SJSA1 (cell line): Measurements from ENCODE around the gene BBOF1. TPM values are rescaled to one million over a fixed set of nuclear protein-coding genes. Genes with fewer than 3 reads are reported as not detected.
"Not testable (repeated sequence)": the region's sequence is repeated elsewhere in the genome, so short reads cannot be mapped to it uniquely, and the experiment has no call there.

Source experiments
- DNase-seq, 2 experiments: peaks; one replicate each; pipeline ENCODE4 v3.0.0-alpha.2; 2015 to 2020; ENCODE audit warnings: low spot score in 2 of 2, low read depth in 1 of 2
- H3K27ac ChIP-seq: fragments of 250-450 bp; sonication (Bioruptor Pico); 2 replicates; pipeline ENCODE4 v1.5.1; 2020; ENCODE audit warnings: mild to moderate bottlenecking, moderate library complexity
- H3K27me3 ChIP-seq: fragments of 250-450 bp; sonication (Bioruptor Pico); replicated peaks from 2 replicates; pipeline ENCODE4 v1.5.1; 2020; ENCODE audit warnings: mild to moderate bottlenecking, moderate library complexity
- H3K36me3 ChIP-seq: fragments of 250-450 bp; sonication (Bioruptor Pico); 2 replicates; pipeline ENCODE4 v1.5.1; 2020; ENCODE audit warnings: mild to moderate bottlenecking
- H3K4me1 ChIP-seq: fragments of 250-450 bp; sonication (Bioruptor Pico); replicated peaks from 2 replicates; pipeline ENCODE4 v1.6.1; 2021; ENCODE audit warnings: mild to moderate bottlenecking
- H3K4me3 ChIP-seq: fragments of 250-450 bp; sonication (Bioruptor Pico); 2 replicates; pipeline ENCODE4 v1.5.1; 2020; ENCODE audit warnings: mild to moderate bottlenecking
- H3K9me3 ChIP-seq: fragments of 250-450 bp; sonication (Bioruptor Pico); replicated peaks from 2 replicates; pipeline ENCODE4 v1.5.1; 2020; ENCODE audit warnings: mild to moderate bottlenecking
- total RNA-seq: library from RNA; depleted of rRNA; stranded (reverse); fragments of >200 nt; shearing (Covaris generic); gene quantifications from 2 replicates; pipeline ENCODE4 v1.2.3, GENCODE V29; 2014; rRNA removed

The BBOF1 gene
- 1.1 and 10.2 TPM in 2 replicates for total RNA-seq

- peak; percentile 78 to 85 for DNase-seq
- Histone ChIP-seq H3K9me3 (no peaks in the 10 kb centered on the region), H3K36me3 (peaks cover 4% of the 10 kb centered on the region; the same call in 1 of the 2 replicates), H3K27ac (peak within 1 kb of the TSS; percentile 87), H3K4me1 (peaks cover 10% of the 10 kb centered on the region), H3K4me3 (peak within 1 kb of the TSS; percentile 82), H3K27me3 (no peaks in the 10 kb centered on the region)
Observed at GRCh38 chr14:74018586-74019407, at the start of gene BBOF1, which contains the start of gene ENTPD5. BBOF1 (plus strand) TSS chr14:74019349; CDS start chr14:74019479, 130 bp downstream. ENTPD5 (minus strand) TSS chr14:74019288; CDS start chr14:73988102, 31,186 bp downstream.

GRCh38 chr14:73973497-73973896 lies 45.7 kb upstream of the BBOF1 start:
- DNase-seq, result no peak
- H3K27ac ChIP-seq, result no peak overlapping the region
- no peaks in the 10 kb centered on the region for H3K36me3 ChIP-seq

GRCh38 chr14:73976125-73976524 lies 43.0 kb upstream of the BBOF1 start:
- H3K4me1 ChIP-seq, result peaks cover 8% of the 10 kb centered on the region
- DNase-seq, result no peak
- no peaks in the 10 kb centered on the region for H3K36me3 ChIP-seq
- no peak overlapping the region for H3K27ac ChIP-seq
- no peaks in the 10 kb centered on the region for H3K9me3 ChIP-seq
- H3K4me3 ChIP-seq, result no peak overlapping the region
- no peaks in the 10 kb centered on the region for H3K27me3 ChIP-seq

More at GRCh38 chr14:73973497-73973896, 45.7 kb upstream of the BBOF1 start:
- Histone ChIP-seq H3K9me3 (no peaks in the 10 kb centered on the region), H3K27me3 (no peaks in the 10 kb centered on the region), H3K4me3 (no peak overlapping the region), H3K4me1 (peaks cover 8% of the 10 kb centered on the region)

- Histone ChIP-seq H3K27me3 (no peaks in the 10 kb centered on the region), H3K36me3 (no peaks in the 10 kb centered on the region), H3K4me3 (no peak overlapping the region), H3K4me1 (peaks cover 8% of the 10 kb centered on the region), H3K9me3 (no peaks in the 10 kb centered on the region), H3K27ac (no peak overlapping the region)
- DNase-seq, result peak in 1 of 2 experiments; percentile 3
Observed at GRCh38 chr14:73977896-73978295, 41.3 kb upstream of the BBOF1 start.

GRCh38 chr14:73988065-73988464 lies 31.1 kb upstream of the BBOF1 start:
- Histone ChIP-seq H3K9me3 (no peaks in the 10 kb centered on the region), H3K36me3 (no peaks in the 10 kb centered on the region), H3K27me3 (no peaks in the 10 kb centered on the region), H3K4me3 (no peak overlapping the region), H3K4me1 (no peaks in the 10 kb centered on the region), H3K27ac (no peak overlapping the region)
- no peak for DNase-seq

- not testable (repeated sequence) for H3K4me1 ChIP-seq, H3K4me3 ChIP-seq, H3K27me3 ChIP-seq, H3K9me3 ChIP-seq, H3K36me3 ChIP-seq, H3K27ac ChIP-seq, DNase-seq
Observed at GRCh38 chr14:73988656-73989055, 30.5 kb upstream of the BBOF1 start.

GRCh38 chr14:73991092-73991491 lies 28.1 kb upstream of the BBOF1 start:
- Histone ChIP-seq H3K27me3 (no peaks in the 10 kb centered on the region), H3K27ac (no peak overlapping the region), H3K9me3 (no peaks in the 10 kb centered on the region), H3K4me3 (no peak overlapping the region), H3K4me1 (no peaks in the 10 kb centered on the region), H3K36me3 (no peaks in the 10 kb centered on the region)
- DNase-seq, result no peak

- DNase-seq, H3K36me3 ChIP-seq, H3K27ac ChIP-seq, H3K9me3 ChIP-seq, H3K4me3 ChIP-seq, H3K27me3 ChIP-seq, H3K4me1 ChIP-seq: not testable (repeated sequence)
Observed at GRCh38 chr14:73994926-73995325, 24.2 kb upstream of the BBOF1 start.

- no peaks in the 10 kb centered on the region for H3K27me3 ChIP-seq
- DNase-seq, result no peak
- H3K4me3 ChIP-seq, result no peak overlapping the region
- no peaks in the 10 kb centered on the region for H3K4me1 ChIP-seq
- no peak overlapping the region for H3K27ac ChIP-seq
- H3K36me3 ChIP-seq, result no peaks in the 10 kb centered on the region
- H3K9me3 ChIP-seq, result no peaks in the 10 kb centered on the region
Observed at GRCh38 chr14:73995977-73996378, 23.2 kb upstream of the BBOF1 start.

- no peaks in the 10 kb centered on the region for H3K27me3 ChIP-seq
- no peaks in the 10 kb centered on the region for H3K4me1 ChIP-seq
- no peaks in the 10 kb centered on the region for H3K9me3 ChIP-seq
- H3K36me3 ChIP-seq, result no peaks in the 10 kb centered on the region
- no peak overlapping the region for H3K27ac ChIP-seq
- H3K4me3 ChIP-seq, result no peak overlapping the region
- DNase-seq, result no peak
Observed at GRCh38 chr14:73996731-73997107, 22.4 kb upstream of the BBOF1 start.

GRCh38 chr14:73997108-73997943 lies 21.8 kb upstream of the BBOF1 start:
- no peaks in the 10 kb centered on the region for H3K27me3 ChIP-seq
- DNase-seq, result no peak

GRCh38 chr14:73997944-73998447 lies 21.2 kb upstream of the BBOF1 start:
- Histone ChIP-seq H3K36me3 (no peaks in the 10 kb centered on the region), H3K27me3 (no peaks in the 10 kb centered on the region), H3K27ac (no peak overlapping the region), H3K4me1 (no peaks in the 10 kb centered on the region), H3K9me3 (no peaks in the 10 kb centered on the region), H3K4me3 (no peak overlapping the region)
- DNase-seq, result no peak

More at GRCh38 chr14:73997108-73997943, 21.8 kb upstream of the BBOF1 start:
- H3K9me3 ChIP-seq, result no peaks in the 10 kb centered on the region
- no peak overlapping the region for H3K27ac ChIP-seq
- H3K36me3 ChIP-seq, result no peaks in the 10 kb centered on the region
- H3K4me3 ChIP-seq, result no peak overlapping the region
- no peaks in the 10 kb centered on the region for H3K4me1 ChIP-seq

- no peak for DNase-seq
- Histone ChIP-seq H3K4me3 (no peak overlapping the region), H3K4me1 (no peaks in the 10 kb centered on the region), H3K27ac (no peak overlapping the region), H3K27me3 (no peaks in the 10 kb centered on the region), H3K36me3 (no peaks in the 10 kb centered on the region), H3K9me3 (no peaks in the 10 kb centered on the region)
Observed at GRCh38 chr14:73998726-73999125, 20.4 kb upstream of the BBOF1 start.

GRCh38 chr14:74005664-74006063 lies 13.5 kb upstream of the BBOF1 start:
- H3K9me3 ChIP-seq, DNase-seq, H3K4me3 ChIP-seq, H3K27ac ChIP-seq, H3K27me3 ChIP-seq, H3K4me1 ChIP-seq, H3K36me3 ChIP-seq: not testable (repeated sequence)
